H1 (cell line): ENCODE measurements around the gene BFSP2. TPM values are rescaled to one million over a fixed set of nuclear protein-coding genes. Genes with fewer than 3 reads are reported as not detected.

Experiments
- CTCF ChIA-PET: fragments of 300-600 bp; sonication (Branson Sonifier 250); formaldehyde crosslinking; loops from one replicate; lab custom pipeline; 2021; ENCODE audit not compliant: partially characterized antibody; lab: Charles Lee
- POLR2A ChIA-PET: fragments of 300-600 bp; sonication (Branson Sonifier 250); formaldehyde crosslinking; loops from one replicate; lab custom pipeline; 2021; ENCODE audit warnings: inconsistent platforms; ENCODE audit not compliant: partially characterized antibody; lab: Charles Lee
- DNase-seq, 2 experiments: peaks; one replicate each; pipeline versions ENCODE4 v3.0.0 to v3.0.0-alpha.2; 2010 to 2022; ENCODE audit warnings: low spot score in 2 of 2, low read depth in 1 of 2, mixed read lengths in 1 of 2
- FAIRE-seq: peaks from 2 replicates; lab custom pipeline; 2011; peaks lifted over from hg19 to GRCh38; lab: Jason Lieb, UNC
- H2AFZ ChIP-seq: 2 replicates; pipeline ENCODE4 v1.8.1; 2012; ENCODE audit warnings: low read length, inconsistent platforms
- H2AK5ac ChIP-seq: 2 replicates; pipeline ENCODE4 v1.6.1; 2013; ENCODE audit warnings: low read depth, low read length
- H2BK120ac ChIP-seq: replicated peaks from 2 replicates; pipeline ENCODE3; 2013; ENCODE audit warnings: low read depth, low read length, inconsistent platforms
- H2BK12ac ChIP-seq: 2 replicates; pipeline ENCODE4 v1.6.1; 2013; ENCODE audit warnings: low read depth, low read length
- H2BK15ac ChIP-seq: 2 replicates; pipeline ENCODE4 v1.6.1; 2013; ENCODE audit warnings: low read length
- H2BK20ac ChIP-seq: 2 replicates; pipeline ENCODE4 v1.6.1; 2013; ENCODE audit warnings: low read length
- H2BK5ac ChIP-seq: 2 replicates; pipeline ENCODE4 v1.6.1; 2013; ENCODE audit warnings: low read depth, low read length
- H3K14ac ChIP-seq: 2 replicates; pipeline ENCODE4 v1.6.1; 2013; ENCODE audit warnings: inconsistent platforms; ENCODE audit not compliant: insufficient read length
- H3K18ac ChIP-seq: 2 replicates; pipeline ENCODE4 v1.6.1; 2013; ENCODE audit warnings: low read length; ENCODE audit errors: extremely low read depth
- H3K23ac ChIP-seq: 2 replicates; pipeline ENCODE4 v1.6.1; 2013; ENCODE audit warnings: inconsistent platforms; ENCODE audit not compliant: insufficient read length
- H3K23me2 ChIP-seq: 2 replicates; pipeline ENCODE4 v1.6.1; 2013; ENCODE audit warnings: low read depth, low read length
- H3K27ac ChIP-seq: 2 replicates; pipeline ENCODE4 v1.6.1; 2011; ENCODE audit warnings: low read depth, low read length, inconsistent platforms
- H3K27me3 ChIP-seq, 4 experiments: replicated peaks in 1 of 4; 1 replicate in 1 of 4; 2 replicates in 3 of 4; pipeline versions ENCODE4 v1.6.1 to v1.8.1; 2011 to 2013; ENCODE audit warnings: low read length in 3 of 4, mild to moderate bottlenecking in 3 of 4, inconsistent platforms in 2 of 4, mixed read lengths in 2 of 4, moderate library complexity in 1 of 4; ENCODE audit not compliant: control insufficient read depth in 3 of 4, insufficient read depth in 3 of 4; ENCODE audit errors: extremely low read depth in 1 of 4
- H3K36me3 ChIP-seq, 4 experiments: 2 replicates each; pipeline versions ENCODE4 v1.6.1 to v1.8.1; 2011 to 2013; ENCODE audit warnings: mild to moderate bottlenecking in 4 of 4, low read length in 3 of 4, moderate library complexity in 2 of 4, control low read depth in 1 of 4, inconsistent platforms in 1 of 4; ENCODE audit not compliant: insufficient read depth in 4 of 4, control insufficient read depth in 2 of 4
- H3K4ac ChIP-seq: replicated peaks from 2 replicates; pipeline ENCODE3; 2013; ENCODE audit warnings: low read length, low read depth, mixed read lengths, inconsistent platforms; ENCODE audit not compliant: insufficient read length
- H3K4me1 ChIP-seq, 4 experiments: replicated peaks in 1 of 4; 1 replicate in 1 of 4; 2 replicates in 3 of 4; pipeline versions ENCODE4 v1.6.1 to v1.8.1; 2011 to 2013; ENCODE audit warnings: low read length in 3 of 4, inconsistent platforms in 2 of 4, mixed read lengths in 1 of 4; ENCODE audit not compliant: insufficient read depth in 4 of 4, control insufficient read depth in 3 of 4
- H3K4me2 ChIP-seq, 2 experiments: 2 replicates each; pipeline versions ENCODE4 v1.6.1 to v1.8.1; 2011 to 2013; ENCODE audit warnings: low read depth in 2 of 2, low read length in 2 of 2, control low read depth in 1 of 2, inconsistent platforms in 1 of 2, mild to moderate bottlenecking in 1 of 2; ENCODE audit not compliant: insufficient read depth in 1 of 2
- H3K4me3 ChIP-seq, 4 experiments: fragments of 200-600, 300-600 bp in 1 of 4; sonication (generic), shearing (Covaris generic), sonication (Bioruptor Twin) in 1 of 4; 2 replicates each; pipeline versions ENCODE4 v1.5.1 to v1.8.1; 2011 to 2016; ENCODE audit warnings: low read length in 4 of 4, low read depth in 3 of 4, control low read depth in 2 of 4, inconsistent platforms in 2 of 4, mild to moderate bottlenecking in 2 of 4, mixed read lengths in 1 of 4, moderate library complexity in 1 of 4; ENCODE audit not compliant: insufficient read depth in 2 of 4; ENCODE audit errors: extremely low read depth in 1 of 4
- H3K56ac ChIP-seq: replicated peaks from 2 replicates; pipeline ENCODE3; 2013; ENCODE audit warnings: low read depth, mild to moderate bottlenecking, mixed read lengths, low read length, inconsistent platforms; ENCODE audit not compliant: insufficient read length
- H3K79me1 ChIP-seq: 2 replicates; pipeline ENCODE4 v1.6.1; 2013; ENCODE audit warnings: low read depth, low read length, control low read depth
- H3K79me2 ChIP-seq, 2 experiments: 2 replicates each; pipeline versions ENCODE4 v1.6.1 to v1.8.1; 2012 to 2013; ENCODE audit warnings: low read length in 2 of 2, mild to moderate bottlenecking in 2 of 2, inconsistent platforms in 1 of 2; ENCODE audit not compliant: insufficient read depth in 2 of 2, control insufficient read depth in 1 of 2
- H3K9ac ChIP-seq, 4 experiments: replicated peaks in 1 of 4; 1 replicate in 1 of 4; 2 replicates in 3 of 4; pipeline versions ENCODE4 v1.6.1 to v1.8.1; 2011 to 2013; ENCODE audit warnings: low read depth in 3 of 4, low read length in 3 of 4, control low read depth in 2 of 4, mild to moderate bottlenecking in 2 of 4, moderate library complexity in 2 of 4, inconsistent platforms in 1 of 4; ENCODE audit errors: extremely low read depth in 1 of 4
- H3K9me3 ChIP-seq, 2 experiments: 2 replicates each; pipeline versions ENCODE4 v1.6.1 to v1.8.1; 2012 to 2013; ENCODE audit warnings: mild to moderate bottlenecking in 2 of 2, moderate library complexity in 2 of 2, control low read depth in 1 of 2, inconsistent platforms in 1 of 2, low read depth in 1 of 2, low read length in 1 of 2, mixed read lengths in 1 of 2; ENCODE audit not compliant: insufficient read depth in 2 of 2
- H4K20me1 ChIP-seq, 2 experiments: replicated peaks in 1 of 2; 2 replicates each; pipeline versions ENCODE3 to v1.8.1; 2011 to 2013; ENCODE audit warnings: inconsistent platforms in 2 of 2, low read length in 2 of 2, mild to moderate bottlenecking in 1 of 2; ENCODE audit not compliant: insufficient read depth in 2 of 2, control insufficient read depth in 1 of 2
- H4K5ac ChIP-seq: 2 replicates; pipeline ENCODE4 v1.6.1; 2013; ENCODE audit warnings: low read length, low read depth, mixed read lengths, inconsistent platforms; ENCODE audit not compliant: insufficient read length
- H4K8ac ChIP-seq: 2 replicates; pipeline ENCODE4 v1.8.0; 2013; ENCODE audit warnings: mild to moderate bottlenecking, moderate library complexity, low read length, inconsistent platforms; ENCODE audit not compliant: insufficient read depth; ENCODE audit errors: extremely low read depth
- H4K91ac ChIP-seq: replicated peaks from 2 replicates; pipeline ENCODE3; 2013; ENCODE audit warnings: low read length, mixed read lengths, inconsistent platforms; ENCODE audit not compliant: insufficient read length
- ATF3 ChIP-seq: IDR thresholded peaks from 2 replicates; pipeline ENCODE4 v1.6.1; 2011; ENCODE audit warnings: low read depth, mild to moderate bottlenecking, low read length; ENCODE audit not compliant: insufficient read depth
- CBX8 ChIP-seq: fragments of 300-800, 300-1000 bp; sonication (generic); IDR thresholded peaks from 2 replicates; pipeline ENCODE4 v1.7.1; 2016; ENCODE audit warnings: low read depth, low read length, borderline replicate concordance
- GABPA ChIP-seq: IDR thresholded peaks from 2 replicates; pipeline ENCODE4 v1.6.1; 2011; ENCODE audit warnings: mild to moderate bottlenecking, low read length, moderate library complexity, borderline replicate concordance; ENCODE audit not compliant: insufficient read depth
- HDAC6 ChIP-seq: IDR thresholded peaks from one replicate; pipeline ENCODE4 v1.7.1; 2012; ENCODE audit warnings: low read depth, mild to moderate bottlenecking, inconsistent platforms, low read length, moderate library complexity
- KDM5A ChIP-seq: fragments of 200-600 bp; IDR thresholded peaks from 2 replicates; pipeline ENCODE4 v1.7.1; 2012; ENCODE audit warnings: mild to moderate bottlenecking, low read length, inconsistent platforms, mixed read lengths
- SIRT6 ChIP-seq: IDR thresholded peaks from one replicate; pipeline ENCODE4 v1.7.1; 2012; ENCODE audit warnings: low read length, inconsistent platforms
- WGBS, 2 experiments: shearing (Covaris generic) in 1 of 2; methylation state at CpG; one replicate each; pipeline versions ENCODE4 v1.1.6 to v1.1.7; 2013 to 2015; ENCODE audit warnings: low lambda C conversion rate in 2 of 2, mixed read lengths in 2 of 2, inconsistent platforms in 1 of 2, low coverage in 1 of 2, missing lambda C conversion rate in 1 of 2; ENCODE audit not compliant: insufficient replicate concordance in 2 of 2, insufficient coverage in 1 of 2, insufficient read length in 1 of 2; ENCODE audit errors: extremely low coverage in 1 of 2, missing lambda C conversion rate in 1 of 2; 5-methylcytosine and 5-hydroxymethylcytosine counted together
- polyA plus RNA-seq, 7 experiments: library from polyadenylated mRNA; depleted of rRNA in 3 of 7; stranded (reverse) in 5 of 7; unstranded in 2 of 7; fragments of >200 nt in 5 of 7; fragments of 200-250 nt in 2 of 7; gene quantifications; 1 replicate in 5 of 7; 2 replicates in 1 of 7; 4 replicates in 1 of 7; pipeline versions ENCODE4 v1.2.1 to v1.2.3, GENCODE V29; 2011 to 2013; ENCODE audit warnings: missing spikeins in 2 of 7, mixed read lengths in 2 of 7
- total RNA-seq: library from RNA; stranded (reverse); fragmentation: NEBNext Ultra II Directional; extraction: Animal tissue kit (Norgen Biotek cat#: 25700); gene quantifications from 2 replicates; pipeline ENCODE4 v1.2.1, GENCODE V29; 2021

BFSP2 gene
- total and polyA plus RNA-seq, 2 of the 8 experiments (the other 6 are each of a cell fraction or from before 2014, with no cell fraction given) = not detected

DNA sequence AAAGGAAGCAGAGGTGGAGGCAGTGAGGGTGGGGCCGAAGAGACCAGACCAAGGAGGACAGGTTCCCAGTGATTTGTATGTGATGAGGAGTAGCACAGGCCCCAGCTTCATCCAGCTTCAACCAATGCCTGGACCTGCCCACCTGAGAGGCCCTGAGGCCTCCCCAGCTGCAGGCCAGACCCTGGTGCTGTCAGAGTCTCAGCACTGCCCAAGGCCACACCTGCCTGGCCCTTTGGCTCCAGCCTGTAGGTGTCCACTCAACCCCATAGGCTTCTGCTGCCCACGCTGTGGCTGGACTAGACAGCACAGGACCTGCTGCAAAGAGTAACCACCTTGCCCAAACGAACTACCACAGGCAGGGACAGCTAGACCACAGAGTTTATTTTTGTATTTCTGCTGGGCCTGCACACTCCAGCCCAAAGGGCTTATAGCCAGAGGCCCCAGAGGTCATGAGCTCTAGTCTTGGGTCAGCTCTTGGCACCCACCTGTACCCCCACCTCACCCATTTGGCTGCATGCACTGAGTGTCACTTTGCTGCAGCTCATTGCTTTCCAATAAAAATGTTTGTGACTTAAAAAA, 91.7 kb downstream of the BFSP2 start:
- Histone ChIP-seq H3K56ac (no peak overlapping the region), H3K14ac (no peak overlapping the region), H2BK5ac (peak overlapping the region; percentile 60; the same call in 1 of the 2 replicates), H3K4me2 (no peak overlapping the region), H3K23me2 (no peaks in the 10 kb centered on the region), H3K9ac (no peak overlapping the region), H3K18ac (no peak overlapping the region), H2BK12ac (peak overlapping the region; percentile 40; the same call in 1 of the 2 replicates), H2BK15ac (no peak overlapping the region), H4K20me1 (no peaks in the 10 kb centered on the region), H3K79me1 (no peaks in the 10 kb centered on the region), H3K36me3 (no peaks in the 10 kb centered on the region), H3K9me3 (peaks cover 3 to 5% of the 10 kb centered on the region in 2 experiments; a peak in 2 of 4 replicates), H4K5ac (no peak overlapping the region), H3K4me3 (no peak overlapping the region), H3K27me3 (no peaks in the 10 kb centered on the region), H2AFZ (no peak overlapping the region), H3K4ac (no peak overlapping the region), H3K4me1 (peaks cover 2 to 9% (median 4%) of the 10 kb centered on the region in 4 experiments), H2BK120ac (no peak overlapping the region), H2BK20ac (0 out of 2 replicates have a peak overlapping the region, but pooled peaks have one; percentile 28), H3K23ac (no peak overlapping the region), H4K91ac (no peak overlapping the region), H4K8ac (peak overlapping the region; percentile 42; the same call in 1 of the 2 replicates), H2AK5ac (no peak overlapping the region), H3K79me2 (no peaks in the 10 kb centered on the region), H3K27ac (no peak overlapping the region)
- CTCF ChIA-PET = interaction anchor here (0.6 to 2.8 kb wide), 5 partner anchors 13 to 185 kb away, joined by 3 to 13 read pairs (median 4); no protein-coding TSS in a partner anchor
- 95% methylated on average over 3 of the region's 3 CpGs; no CpG with 5 or more reads in 1 of the 2 experiments for WGBS, 2 experiments
- TF ChIP-seq ATF3 (no peak), SIRT6 (no peak), GABPA (no peak), CBX8 (no peak), HDAC6 (no peak), KDM5A (no peak)
- DNase-seq (no peak), FAIRE-seq (no peak)
- POLR2A ChIA-PET = interaction anchor here (0.8 kb wide), 1 partner anchor 82 kb away, joined by 3 read pairs; the partner anchor contains the start of gene CDV3
